EL (cell line): Measurements from ENCODE around the gene COX6A1.
"Not testable (repeated sequence)": the region's sequence is repeated elsewhere in the genome, so short reads cannot be mapped to it uniquely, and the experiment has no call there.

Experiments used
- DNase-seq: peaks from one replicate; pipeline ENCODE4 v3.0.0-alpha.2; 2016

Gene COX6A1

DNA sequence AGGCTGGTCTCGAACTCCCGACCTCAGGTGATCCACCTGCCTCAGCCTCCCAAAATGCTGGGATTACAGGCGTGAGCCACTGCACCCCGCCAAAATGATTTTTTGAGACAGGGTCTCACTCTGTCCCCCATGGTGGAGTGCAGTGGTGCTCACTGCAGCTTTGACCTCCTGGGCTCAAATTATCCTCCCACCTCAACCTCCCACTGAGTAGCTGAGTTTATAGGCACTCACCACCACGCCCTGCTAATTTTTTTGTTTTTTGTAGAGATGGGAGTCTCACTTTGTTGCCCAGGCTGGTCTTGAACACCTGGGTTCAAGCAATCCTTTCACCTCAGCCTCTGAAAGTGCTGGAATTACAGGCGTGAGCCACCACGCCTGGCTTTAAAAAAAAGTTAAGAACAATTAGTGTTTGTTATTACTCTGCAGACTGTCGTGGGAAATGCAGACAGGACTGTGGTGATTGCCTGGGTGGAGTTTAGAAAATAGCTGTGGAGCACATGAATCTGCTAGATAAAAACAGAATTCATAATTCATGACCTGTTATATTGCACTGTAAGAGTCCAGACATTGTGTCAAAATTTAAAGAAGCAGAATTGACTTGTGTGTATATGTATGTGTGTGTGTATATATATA lies 9.2 kb upstream of the COX6A1 start:
- no peak for DNase-seq

DNA sequence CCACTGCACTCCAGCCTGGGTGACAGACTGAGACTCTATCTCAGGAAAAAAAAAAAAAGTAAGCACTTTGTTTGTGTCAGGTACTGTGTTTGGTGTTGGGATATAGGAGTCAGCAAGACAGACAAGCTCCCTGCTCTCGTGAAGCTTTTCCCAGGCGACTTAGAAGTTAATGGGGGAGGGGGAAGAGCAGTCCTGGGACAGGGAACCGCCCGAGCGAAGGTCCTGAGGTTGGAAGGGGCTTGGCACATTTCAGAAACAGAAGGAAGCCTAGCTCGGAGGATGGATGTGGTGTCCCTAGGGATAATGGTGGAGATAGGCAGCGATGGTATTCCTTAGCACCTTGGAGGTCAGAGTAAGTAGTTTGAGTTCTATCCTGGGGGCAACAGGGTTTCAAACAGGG lies 8.5 kb upstream of the COX6A1 start:
- DNase-seq = no peak

DNA sequence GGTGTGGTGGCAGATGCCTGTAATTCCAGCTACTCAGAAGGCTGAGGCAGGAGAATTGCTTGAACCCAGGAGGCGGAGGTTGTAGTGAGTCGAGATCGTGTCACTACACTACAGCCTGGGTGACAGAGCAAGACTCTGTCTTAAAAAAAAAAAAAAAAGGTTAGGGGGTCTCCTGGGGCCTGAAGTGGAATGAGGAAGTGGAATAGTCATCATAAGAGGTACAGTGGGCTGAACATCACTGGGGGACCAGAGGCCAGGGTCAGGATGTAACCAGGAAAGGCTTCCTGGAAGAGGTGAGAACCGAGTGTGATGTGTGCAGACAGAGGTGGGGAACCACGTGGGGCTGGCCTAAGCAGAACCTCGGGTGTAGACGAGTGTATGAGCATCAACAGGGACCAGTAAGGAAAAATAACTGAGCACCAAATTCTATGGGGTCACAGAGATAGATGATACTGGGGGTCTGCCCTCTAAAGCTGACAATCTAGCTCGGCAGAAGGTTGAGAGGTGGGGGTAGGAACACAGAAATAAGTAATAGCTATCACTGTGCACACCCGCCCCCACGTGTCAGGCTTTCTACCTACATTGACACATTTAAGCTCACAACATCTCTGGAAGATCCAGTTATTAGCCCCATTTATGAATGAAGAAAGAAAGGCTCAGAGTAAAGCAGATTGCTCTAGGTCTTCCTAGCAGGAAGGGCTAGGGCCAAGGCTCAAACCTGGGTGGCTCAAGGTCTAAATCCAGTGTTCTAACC lies 5.0 kb upstream of the COX6A1 start:
- no peak for DNase-seq

DNA sequence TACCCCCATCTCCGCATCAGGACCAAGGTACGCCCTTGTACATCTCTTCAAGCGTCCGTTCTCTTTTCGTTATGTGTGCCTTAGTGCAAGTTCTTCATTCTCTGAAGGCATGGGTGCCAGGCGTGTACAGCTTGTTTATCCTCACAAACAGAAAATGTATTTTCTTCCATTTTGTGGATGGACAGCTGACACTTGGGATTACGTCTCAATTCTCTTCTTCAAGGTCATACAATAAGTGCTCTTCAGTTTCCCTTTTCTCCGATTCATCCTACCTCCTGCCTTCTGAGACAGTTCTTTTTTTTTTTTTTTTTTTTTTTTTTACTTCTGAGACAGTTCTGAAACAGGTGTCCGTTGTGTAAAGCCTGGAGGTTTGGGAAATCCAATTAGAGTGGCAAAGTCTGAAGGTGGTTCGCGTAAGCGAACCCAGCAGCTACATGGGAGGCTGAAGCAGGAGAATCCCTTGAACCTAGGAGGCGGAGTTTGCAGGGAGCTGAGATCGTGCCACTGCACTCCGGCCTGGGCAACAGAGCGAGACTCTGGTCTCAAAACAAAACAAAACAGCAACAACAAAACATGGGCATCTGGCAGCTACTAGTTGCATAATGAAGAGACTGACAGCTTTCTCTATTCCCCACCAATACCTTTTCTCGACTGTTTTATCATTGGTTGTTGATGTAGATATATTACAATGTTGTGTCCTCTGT lies 734 bp downstream of the COX6A1 start:
- DNase-seq = no peak

DNA sequence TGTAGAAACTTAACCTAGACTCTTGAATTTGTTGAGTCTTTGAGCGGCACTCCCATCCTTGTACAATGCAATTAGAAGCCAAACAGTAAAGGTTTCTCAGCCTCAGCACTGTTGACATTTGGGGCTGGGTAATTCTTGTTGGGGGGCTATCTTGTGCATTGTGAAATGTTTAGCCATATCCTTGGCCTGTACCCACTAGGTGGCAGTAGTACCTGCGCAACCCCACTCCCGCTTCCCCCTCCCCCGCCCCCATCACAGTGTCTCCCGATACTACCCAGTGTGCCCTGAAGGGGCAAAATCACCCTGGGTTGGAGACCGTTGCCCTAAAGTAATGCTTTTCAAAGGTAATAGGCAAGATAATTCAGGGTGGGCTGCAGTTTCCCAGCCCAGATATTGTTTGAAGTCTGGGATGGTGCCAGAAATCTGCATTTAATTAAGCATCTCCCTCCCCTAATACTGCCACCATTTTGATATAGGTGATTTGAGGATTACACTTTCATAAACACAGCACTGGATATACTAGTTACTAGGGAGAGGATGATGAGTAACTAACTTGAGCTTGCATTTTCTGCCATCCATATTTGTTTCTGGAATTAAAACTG lies 1.8 kb downstream of the COX6A1 start:
- peak; percentile 66 for DNase-seq

DNA sequence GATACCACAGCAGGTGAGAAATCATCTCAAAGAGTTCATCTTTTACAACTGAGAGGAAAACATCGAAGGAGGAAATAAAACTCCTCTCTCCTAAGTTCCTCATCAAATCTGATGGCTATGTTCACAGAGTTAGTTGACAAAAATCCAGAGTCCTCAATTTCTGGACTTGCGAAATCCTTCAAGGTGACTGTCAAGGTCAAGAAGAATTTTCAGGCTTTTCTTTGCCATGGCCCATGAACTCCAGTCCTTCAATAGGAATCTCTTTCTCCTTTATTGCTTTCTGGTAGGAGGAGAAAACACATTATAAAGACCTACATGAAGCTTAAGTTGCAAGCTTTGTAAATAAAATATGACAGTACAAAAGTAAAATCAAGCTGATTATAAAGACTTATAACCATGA lies 6.8 kb downstream of the COX6A1 start:
- no peak for DNase-seq

DNA sequence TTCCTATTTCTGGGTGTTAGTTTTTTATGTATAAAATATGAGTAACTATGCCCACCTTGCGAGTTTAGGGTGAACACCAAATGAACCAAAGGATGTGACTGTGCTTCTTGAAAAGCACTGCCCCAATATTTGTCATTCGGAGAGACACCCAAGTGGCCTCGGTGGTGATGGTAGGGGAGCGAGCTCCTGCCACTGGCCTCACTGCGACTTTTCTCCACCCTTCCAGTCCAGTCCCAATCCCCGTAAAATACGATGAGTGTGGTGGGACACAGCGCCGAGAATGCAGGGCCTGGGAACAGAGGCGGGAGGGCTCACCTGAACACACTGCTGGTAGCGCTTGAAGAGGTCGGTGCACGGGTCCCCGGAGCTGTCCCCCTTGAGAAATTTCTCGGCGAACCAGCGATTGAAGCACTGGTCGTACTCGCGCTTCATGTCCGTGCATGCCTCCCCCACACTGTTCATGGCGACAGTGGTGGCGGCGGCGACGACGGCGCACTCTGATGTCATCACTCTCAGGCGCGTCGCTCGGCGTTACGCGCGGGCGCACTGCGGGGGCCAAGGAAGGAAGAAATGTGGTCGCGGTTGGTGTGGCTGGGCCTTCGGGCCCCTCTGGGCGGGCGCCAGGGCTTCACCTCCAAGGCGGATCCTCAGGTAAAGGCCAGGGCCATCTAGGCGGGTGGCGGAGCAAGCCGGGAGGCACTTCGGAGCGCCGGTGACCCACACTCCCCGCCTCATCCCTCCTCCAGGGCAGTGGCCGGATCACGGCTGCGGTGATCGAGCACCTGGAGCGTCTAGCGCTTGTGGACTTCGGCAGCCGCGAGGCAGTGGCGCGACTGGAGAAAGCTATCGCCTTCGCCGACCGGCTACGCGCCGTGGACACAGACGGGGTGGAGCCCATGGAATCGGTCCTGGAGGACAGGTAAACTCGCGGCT lies 8.3 kb downstream of the COX6A1 start, which contains the start of the genes GATC and TRIAP1:
GATC (plus strand) TSS at position 534 of the 933 bp plus-strand sequence; CDS start at position 571, 37 bp downstream.
TRIAP1 (minus strand) TSS at position 474 of the 933 bp plus-strand sequence; CDS start at position 462, 12 bp downstream.
- peak; percentile 80 for DNase-seq

DNA sequence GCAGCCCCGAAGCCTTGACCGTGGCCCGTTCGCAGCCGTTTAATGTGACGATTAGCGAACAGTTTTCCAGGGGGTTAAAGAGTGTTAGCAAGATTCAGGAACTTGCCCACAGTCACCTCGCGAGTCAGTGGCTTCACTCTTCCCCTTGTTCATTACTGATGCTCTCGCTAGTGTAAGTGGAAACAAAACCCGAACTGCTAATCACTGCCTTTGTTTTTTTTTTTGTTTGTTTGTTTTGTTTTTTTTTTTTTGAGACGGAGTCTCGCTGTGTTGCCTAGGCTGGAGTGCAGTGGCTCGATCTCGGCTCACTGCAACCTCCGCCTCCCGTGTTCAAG lies 8.9 kb downstream of the COX6A1 start:
- DNase-seq = not testable (repeated sequence)

DNA sequence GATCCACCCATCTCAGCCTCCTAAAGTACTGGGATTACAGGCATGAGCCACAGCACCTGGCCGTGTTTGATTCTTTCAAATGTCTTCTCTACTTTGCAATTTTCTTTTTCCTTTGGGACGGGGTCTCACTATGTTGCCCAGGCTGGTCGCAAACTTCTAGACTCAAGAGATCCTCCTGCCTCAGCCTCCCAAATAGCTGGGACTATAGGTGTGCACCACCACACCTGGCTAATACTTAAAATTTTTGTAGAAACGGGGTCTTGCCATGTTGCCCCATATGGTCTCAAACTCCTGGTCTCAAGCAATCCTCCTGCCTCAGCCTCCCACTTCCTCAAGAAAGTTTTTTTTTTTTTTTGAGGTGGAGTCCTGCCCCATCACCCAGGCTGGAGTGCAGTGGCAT lies 10.1 kb downstream of the COX6A1 start:
- no peak for DNase-seq

DNA sequence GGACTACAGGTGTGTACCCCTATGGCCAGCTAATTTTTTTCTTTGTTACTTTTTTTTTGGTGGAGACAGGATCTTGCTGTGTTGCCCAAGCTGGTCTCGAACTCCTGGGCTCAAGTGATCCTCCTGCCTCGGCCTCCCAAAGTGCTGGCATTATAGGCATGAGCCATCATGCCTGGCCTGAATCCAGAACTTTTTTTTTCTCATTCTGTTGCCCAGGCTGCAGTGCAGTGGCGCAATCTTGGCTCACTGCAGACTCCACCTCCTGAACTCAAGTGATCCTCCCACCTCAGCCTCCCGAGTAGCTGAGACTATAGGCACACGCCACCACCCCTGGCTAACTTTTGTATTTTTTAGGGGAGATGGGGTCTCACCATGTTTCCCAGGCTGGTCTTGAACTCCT lies 14.6 kb downstream of the COX6A1 start:
- DNase-seq = not testable (repeated sequence)

DNA sequence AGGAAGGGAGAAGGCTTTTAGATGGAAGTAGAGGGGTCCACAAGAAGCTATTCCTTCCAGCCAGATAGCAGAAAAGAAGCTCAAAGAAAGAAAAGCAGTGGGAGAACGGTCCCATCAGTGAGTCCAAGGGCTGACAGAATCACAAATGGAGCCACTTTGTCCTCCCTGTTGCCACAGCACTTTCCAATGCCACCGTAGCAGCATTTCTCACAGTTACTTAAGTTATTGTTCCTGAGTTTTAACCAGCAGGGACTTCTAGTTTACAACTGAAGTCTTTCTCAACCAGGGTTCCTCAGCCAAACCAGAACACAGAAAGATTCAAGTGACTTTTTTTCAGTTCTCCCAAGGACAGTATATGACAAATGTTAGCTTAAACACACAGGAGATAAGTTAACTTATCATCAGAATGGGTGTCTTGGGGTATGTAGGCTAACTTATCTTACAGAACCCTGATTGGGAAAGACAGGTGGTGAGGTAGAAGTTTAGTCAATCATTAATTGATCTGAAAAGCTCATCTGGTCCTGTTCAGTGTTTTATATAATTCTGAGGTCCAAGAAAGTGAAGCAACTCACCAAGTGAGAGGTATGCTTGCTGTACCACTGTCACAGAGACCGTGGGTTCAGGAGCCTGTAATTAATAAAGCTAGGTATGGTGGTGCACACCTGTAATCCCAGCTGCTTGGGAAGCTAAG lies 15.3 kb downstream of the COX6A1 start:
- no peak for DNase-seq

DNA sequence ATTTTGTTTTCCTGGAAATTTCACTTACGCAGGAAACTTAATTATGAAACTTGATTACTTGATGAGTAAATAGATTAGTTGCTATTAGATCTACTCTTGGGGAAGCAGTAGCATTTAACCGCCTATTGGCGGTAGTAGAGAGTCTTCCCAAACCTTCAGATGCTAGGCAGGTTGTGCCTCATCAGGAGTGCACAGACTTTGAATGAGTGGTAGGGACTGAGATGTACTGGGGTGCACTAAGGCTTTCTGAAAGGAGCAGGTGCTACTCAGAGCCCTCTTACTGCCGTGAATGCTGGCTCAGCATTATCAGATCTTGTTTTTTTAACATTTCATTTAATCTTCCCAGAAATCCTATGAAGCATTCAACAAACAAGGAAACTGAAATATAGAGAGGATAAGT lies 16.1 kb downstream of the COX6A1 start:
- peak; percentile 32 for DNase-seq

DNA sequence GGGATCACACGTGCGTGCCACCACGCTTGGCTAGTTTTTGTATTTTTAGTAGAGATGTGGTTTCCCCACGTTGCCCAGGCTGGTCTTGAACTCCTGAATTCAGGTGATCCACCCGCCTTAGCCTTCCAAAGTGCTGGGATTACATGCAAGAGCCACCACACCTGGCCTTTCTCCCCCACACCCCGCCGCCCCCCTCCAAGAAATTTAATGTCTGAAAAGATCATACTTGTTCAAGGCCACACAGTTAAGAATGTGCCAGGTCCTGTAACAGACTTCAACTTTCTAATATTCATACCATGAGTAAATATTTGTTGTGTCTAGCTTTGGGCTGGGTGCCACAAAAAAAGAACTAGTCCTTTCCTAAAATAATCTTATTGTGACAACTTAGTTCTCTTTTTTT lies 17.4 kb downstream of the COX6A1 start:
- DNase-seq = no peak

DNA sequence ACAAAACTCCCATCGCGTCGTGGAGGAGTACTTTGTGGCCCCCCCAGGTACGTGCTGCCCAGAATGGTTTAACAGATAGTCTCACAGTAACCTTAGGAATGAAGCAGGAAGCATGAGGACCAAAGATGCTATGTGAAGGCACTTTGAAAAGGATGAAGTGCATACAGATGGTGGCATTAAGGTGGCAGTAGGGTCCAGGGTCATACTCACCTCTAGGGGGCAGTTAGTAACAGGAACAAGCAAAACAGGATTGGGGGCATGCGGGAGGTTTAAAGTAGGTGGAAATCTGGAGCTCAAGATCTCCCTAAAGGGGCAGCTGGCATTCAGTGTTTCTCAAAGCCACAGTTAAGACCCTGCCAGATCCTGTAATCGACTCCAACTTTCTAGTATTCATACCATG lies 19.2 kb downstream of the COX6A1 start:
- DNase-seq = no peak

DNA sequence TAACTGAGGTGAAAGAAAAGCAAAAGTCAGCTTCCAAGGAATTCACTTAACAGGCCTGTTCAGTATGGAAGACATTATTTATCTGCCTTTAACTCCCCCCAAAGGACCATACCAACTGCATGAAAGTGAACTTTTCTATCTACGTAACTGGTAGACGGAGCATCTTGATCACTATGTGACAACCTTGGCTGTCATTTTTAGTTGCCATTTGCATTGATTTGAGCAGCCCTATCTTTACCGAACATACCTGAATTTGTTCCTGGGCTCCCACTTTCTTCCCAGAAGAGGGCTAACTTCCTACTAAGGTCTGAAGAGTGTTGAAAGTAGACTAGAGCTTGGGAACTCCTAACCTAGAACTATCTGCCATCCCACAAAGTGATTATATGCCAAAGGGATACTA lies 22.2 kb downstream of the COX6A1 start:
- no peak for DNase-seq

DNA sequence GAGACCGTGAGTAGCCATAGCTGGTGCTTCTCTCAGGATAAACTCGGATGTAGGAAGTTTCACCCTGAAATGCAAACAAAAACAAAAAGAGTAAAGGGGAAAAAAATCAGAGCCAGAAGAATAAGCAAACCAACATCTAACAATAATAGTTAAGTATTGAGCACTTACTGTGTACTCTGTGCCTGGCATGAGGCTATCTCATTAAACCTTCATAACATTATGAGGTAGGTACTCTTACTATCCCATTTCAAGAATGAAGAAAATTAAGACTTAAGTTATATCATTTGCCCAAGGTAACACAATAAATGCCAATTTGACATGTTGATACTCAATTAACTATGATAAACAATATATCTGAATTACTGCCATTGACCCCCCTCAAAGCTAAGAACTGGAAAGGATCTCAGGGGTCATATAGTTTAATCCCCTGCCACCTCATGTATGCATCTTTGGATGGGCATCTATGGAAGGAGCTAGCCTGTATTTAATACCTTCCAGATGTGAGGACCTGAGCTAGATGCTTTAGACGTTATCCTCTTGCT lies 24.3 kb downstream of the COX6A1 start:
- no peak for DNase-seq

DNA sequence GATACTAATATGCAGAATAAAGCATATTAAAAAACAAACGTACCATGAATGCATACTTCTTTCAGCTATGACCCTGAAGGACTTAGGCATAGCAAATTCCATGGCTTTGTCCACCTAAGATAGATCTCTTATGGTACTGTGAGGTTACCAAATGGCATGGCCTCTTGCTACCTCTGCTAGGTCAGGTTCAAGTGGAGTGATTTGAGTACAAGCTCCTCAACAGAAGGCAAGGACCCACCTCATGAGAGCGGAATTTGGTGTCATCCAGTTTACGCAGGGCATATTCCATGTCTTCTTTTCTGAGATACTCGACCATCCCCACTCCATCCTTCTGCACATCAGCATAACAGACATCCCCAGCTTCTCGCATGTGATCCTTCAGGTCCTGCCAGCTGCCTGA lies 25.8 kb downstream of the COX6A1 start:
- DNase-seq = no peak

DNA sequence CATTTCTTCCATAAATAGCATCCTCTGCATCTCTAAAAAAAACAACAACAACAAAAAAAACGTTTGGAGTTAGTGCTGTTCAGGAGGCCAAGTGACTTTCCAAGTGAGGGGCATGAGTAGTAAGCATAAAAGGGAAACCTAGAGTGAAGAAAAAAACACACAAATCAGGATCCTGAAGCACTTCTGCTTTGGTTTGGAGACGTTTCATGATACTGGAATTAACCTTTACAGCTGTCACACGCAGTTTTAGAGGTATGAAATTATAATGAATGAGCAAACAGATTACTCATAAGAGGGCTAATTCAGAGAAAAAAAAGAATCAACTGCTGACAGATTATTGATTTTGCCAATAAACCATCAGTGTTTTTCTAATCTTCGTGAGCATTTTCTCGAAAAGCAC lies 27.8 kb downstream of the COX6A1 start:
- no peak for DNase-seq

DNA sequence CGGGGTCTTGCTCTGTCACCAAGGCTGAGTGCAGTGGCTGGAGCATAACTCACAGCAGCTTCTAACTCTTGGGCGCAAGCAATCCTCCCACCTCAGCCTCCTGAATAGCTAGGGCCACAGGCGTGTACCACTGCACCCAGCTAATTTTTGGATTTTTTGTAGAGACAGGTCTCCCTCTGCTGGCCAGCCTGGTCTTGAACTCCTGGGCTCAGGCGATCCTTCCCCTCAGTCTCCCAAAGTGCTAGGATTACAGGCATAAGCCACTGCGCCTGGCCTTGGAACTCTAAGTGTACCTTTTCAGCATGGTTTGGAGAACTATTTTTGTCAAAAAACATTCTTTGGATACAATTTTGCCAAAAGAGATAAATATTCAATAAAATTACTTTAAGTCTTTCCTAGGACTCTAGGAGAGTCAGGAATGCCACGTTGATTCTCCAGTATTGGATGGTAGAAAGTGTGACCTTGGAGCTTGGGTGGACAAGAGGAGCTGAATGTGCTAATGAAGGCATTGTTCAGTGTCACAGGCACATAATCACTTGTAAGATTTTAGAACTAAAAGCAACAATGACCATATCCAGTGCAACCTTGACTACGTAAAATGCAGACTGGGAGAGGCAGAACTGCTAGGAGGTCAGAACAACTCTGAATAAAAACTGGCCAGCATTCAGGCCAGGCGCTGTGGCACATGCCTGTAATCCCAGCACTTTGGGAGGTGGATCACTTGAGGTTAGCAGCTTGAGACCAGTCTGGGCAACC lies 28.8 kb downstream of the COX6A1 start:
- DNase-seq = peak; percentile 62

DNA sequence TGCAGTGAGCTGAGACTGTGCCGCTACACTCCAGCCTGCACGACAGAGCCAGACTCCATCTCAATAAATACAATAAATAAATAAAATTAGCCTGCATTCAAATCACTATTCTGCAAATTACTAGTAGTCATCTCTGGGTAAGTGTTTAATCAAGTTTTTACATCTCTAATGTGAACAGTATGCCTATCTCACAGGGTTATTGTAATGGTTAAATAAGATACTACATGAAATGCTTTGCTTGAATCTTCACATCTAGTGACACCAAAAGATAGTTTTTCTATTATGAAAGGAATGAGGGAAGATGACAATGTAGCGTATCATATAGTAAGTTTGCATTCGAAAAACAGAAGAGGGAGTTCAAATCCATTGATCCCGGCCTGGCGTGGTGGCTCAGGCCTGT lies 29.5 kb downstream of the COX6A1 start:
- DNase-seq = no peak

DNA sequence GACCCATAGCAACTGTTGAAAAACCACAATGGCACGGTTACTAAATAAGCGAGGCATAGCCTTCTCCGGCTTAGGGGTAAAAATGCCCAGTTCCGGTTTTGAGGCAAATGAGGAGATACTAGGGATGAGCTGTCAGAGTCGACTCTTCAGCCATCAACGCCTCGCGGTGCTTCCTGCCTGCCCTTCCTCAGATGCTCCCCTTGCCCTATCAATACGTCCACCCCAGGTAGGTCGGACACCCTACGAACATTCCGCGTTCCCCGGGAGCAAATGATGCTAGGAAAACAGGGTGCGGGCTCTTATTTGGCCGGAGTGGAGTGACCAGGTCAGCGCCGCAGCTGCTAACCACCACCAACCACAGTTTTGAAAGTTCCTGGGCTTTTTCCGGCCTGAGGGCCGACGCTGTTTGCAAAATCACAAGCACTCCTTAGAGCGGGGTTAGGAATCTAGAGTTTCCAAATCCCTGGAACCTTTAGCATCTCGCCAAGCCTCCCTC lies 30.5 kb downstream of the COX6A1 start:
- DNase-seq = peak; percentile 65
